ENCODE results near the gene TAOK2.

The TAOK2 gene

DNA sequence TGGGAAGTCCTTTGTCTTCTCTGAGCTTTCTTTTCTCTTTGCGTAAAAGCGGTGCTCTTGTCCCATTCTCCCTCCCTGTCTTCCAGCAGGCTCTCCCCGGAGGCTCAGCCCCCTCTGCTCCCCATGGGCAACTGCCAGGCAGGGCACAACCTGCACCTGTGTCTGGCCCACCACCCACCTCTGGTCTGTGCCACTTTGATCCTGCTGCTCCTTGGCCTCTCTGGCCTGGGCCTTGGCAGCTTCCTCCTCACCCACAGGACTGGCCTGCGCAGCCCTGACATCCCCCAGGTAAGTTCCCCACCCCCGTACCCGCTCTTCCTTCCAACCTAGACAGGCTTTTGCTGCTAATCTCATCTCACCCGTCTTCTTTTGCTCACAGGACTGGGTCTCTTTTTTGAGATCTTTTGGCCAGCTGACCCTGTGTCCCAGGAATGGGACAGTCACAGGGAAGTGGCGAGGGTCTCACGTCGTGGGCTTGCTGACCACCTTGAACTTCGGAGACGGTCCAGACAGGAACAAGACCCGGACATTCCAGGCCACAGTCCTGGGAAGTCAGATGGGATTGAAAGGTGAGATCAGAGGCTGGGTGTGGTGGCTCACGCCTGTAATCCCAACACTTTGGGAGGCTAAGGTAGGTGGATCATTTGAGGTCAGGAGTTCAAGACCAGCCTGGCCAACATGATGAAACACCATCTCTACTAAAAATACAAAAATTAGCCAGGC is 10.5 kb upstream of the TAOK2 start:
- no peak for DNase-seq

DNA sequence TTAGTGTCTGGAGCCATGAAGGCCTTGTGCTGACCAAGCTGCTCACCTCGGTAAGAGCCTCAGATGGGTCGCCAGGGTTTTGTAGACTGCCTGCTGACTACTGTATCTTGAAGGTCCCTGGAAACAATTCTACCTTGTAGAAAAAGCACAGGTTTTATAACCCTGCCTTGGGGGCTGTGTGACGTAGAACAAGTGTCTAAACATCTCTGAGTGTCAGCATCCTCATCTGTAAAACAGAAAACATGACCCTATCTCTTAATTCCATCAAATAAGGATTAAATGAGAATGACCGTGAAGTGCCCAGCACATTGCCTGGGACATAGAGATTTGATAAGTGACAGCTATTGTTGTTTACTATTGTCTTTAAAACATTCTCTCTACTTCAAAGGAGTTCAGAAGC is 5.5 kb upstream of the TAOK2 start:
- no peak for DNase-seq

DNA sequence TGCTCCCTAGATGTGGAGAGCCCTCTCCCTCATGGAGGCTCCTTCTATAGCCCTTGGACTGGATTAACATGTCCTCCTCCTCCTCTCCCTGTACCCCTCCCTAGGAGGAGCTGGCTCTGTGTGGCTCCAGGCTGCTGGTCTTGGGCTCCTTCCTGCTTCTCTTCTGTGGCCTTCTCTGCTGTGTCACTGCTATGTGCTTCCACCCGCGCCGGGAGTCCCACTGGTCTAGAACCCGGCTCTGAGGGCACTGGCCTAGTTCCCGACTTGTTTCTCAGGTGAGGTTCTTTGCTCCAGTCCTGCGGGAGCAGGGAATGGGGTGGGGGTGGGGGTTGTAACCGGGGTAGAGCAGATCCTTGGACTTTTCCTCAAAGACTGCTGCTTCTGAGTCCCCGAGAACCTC is 2.4 kb upstream of the TAOK2 start:
- DNase-seq: no peak

DNA sequence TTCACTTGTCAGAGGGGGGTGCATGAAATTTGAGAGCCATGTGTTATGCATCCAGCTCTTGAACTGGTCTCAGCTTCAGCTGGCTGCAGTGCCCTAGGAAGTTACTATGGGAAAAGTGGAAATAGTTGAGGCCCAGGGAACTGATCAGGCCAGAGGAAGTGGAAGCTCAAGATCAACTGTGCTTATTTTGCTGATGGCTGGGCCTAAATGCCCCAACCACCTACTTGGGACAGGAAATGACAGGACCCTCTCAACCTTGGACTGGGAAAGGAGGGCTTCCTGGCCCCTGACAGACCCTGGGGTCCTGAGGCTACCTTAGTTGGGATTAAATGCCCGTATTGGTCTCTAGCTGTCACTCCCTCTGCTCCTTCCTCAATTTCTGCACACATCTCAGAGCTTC is 1.2 kb upstream of the TAOK2 start:
- DNase-seq: no peak

DNA sequence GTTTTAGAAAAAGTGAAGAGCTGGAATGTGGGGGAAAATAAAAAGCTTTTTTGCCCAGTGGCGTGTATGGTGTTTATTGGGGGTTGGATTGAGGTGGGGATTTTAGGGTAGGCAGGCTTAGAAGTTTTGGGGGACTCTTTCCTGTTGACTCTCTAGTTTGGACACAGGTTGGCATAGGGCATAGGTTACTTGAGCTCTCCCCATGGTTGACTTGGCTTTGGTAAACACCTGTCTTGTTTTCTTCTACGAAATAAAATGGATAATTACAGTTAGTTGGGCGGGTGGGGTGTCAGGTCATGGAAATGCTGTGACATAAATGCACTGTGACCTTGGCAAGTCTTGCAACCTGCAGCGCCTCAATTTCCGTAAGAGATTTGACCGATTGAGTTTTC is 680 bp upstream of the TAOK2 start:
- no peak for DNase-seq

DNA sequence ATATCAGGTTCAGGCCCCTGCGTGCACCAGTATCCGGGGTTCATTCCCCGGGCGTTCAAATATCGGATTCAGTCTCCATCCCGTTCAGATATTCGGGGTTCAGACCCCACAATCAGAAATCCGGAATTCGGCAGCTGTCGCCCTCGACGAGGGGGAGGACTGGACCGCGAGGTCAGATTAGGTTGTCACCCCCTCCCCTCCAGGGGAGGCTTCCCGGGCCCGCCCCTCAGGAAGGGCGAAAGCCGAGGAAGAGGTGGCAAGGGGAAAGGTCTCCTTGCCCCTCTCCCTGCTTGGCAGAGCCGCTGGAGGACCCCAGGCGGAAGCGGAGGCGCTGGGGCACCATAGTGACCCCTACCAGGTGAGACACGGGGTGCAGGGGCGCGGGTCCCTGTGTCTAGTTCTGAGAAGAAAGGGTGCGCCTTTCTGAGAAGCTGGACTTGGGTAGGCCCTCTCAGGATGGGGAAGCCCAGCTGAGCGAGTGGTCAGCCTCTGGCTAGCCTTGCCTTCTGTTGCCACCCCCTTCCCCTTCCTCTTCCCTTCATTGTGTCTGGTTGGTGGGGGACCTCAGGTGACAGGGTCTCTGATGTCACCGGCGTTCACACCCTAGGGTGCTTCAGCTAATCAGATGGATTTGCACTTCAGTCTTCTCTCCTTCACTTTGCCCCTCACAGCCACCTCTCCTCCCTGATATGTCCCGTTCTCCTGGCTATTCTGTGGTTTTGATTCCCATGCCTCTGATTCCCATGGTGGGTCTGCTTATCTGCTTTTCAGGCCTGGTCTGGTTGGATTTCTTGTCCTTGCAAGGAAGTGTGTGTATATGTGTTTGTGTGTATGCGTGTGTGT is 844 bp downstream of the TAOK2 start:
- DNase-seq: no peak

DNA sequence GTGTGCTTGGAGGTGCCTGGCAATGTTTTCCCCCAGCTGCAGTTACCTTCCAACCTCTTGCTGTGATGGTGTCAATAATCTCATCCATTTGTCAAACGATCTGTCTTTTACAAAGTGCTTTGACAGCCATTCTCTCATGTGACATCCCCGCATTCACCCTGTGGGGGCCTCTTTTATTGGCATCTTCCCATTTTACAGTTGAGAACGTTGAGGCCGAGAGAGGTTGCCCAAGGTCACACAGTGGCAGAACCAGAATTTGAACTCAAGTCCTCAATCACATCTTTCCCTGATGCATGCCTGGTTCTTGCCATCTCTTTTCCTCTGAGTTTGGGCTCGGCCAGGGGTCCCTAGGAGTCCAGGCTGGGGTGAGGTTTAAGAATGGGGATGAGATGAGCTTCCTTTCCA is 1.5 kb downstream of the TAOK2 start:
- no peak for DNase-seq

DNA sequence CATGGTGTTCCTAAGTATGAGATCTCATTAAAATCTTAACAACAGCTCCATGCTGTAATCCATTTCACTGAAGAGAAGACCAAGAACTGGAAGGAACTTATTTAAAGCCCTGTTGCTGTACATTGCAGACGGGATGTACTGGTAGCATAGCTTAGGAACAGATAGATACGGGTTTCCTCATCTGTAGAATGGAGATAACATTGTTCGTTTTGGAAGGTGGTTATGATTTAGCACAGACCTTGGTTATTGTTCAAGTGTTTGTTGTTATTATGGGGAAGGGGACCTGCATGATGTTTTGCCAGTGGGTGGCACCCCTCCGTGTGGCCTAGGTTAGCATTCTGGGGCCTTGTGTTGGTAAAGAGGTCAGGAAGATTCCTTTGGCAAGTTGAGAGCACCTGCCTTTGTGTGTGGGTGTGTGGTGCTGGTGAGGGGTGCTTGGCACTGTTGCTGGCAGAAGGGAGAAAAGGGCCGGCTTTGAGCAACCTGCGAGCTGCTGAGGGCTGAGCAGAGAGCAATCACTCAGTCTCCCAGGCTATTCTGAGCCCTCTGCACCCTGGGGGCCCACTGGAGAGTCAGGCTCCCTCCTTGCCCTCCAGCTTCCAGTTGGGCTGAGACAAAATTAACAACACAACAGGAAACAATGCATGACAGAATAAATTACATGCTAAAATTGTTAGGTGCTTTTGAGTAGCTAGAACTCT is 2.3 kb downstream of the TAOK2 start:
- no peak for DNase-seq

DNA sequence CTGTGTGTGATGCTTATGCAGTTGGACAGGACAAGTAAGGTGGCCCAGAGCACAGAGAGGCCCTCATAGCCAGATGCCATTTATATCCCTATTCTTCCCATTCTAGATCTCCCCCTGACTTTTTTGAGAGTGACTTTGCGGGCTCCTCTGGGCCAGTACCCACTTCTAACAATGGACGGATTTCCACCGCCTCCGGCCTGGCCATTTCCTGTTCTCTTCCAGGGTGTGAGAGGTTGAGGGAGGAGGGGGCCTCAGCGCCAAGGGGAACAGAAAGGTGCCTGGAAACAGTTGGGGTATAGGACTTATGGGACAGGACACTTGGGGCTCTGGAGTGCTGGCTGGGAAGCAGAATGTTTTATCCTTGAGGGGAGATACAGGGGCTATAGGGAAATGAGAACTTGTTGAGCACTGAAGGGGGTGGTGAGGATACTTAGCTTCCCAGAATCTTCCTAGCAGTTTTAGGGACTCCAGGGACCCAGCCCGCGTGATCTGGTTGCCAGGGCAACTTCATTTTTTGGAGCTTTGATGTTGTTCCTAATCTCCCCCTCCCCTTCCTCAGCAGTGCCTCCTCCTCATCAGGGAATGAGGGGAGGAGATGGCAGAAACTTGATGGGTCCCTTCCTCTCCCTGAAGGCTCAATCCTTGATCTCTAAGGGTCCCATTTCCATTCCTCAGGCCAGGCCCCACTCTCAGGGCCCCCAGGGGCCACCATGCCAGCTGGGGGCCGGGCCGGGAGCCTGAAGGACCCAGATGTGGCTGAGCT is 3.6 kb downstream of the TAOK2 start:
- no peak for DNase-seq

DNA sequence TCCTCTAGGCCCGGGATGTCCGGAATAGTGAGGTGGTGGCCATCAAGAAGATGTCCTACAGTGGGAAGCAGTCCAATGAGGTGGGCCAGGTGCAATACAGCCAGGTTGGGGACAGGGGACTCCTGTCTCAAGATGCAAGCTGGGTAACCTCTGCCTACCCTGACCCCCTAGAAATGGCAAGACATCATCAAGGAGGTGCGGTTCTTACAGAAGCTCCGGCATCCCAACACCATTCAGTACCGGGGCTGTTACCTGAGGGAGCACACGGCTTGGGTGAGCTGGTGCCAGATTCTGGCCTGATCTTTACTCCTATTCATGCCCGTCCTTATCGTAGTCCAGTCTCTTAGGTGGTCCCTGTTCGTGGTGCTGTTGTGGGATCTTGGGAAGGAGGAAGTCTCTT is 4.4 kb downstream of the TAOK2 start:
- DNase-seq: no peak

DNA sequence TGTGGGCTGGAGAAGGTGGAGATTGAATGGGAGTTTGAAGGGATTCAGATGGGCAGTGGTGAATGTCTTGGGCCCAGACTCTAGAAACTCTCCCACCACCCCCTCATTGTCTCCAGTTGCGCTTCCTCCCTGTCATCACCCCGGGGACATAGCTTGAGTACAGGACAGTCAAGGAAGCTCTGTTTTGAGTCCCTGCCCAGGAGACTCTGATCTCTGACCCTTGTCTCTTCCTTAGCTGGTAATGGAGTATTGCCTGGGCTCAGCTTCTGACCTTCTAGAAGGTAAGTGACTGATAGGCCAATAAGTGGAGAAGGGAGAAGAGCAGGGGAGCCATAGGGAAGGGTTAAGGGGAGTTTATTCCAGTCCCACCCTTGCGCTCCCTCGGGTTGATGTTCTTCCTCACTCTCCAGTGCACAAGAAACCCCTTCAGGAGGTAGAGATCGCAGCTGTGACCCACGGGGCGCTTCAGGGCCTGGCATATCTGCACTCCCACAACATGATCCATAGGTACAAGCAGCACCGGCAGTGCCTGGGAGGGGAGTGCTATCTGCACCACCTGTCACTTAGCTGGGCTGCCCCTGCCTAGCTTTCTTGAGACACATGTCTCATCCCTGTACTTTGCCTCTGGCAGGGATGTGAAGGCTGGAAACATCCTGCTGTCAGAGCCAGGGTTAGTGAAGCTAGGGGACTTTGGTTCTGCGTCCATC is 5.0 kb downstream of the TAOK2 start:
- no peak for DNase-seq

DNA sequence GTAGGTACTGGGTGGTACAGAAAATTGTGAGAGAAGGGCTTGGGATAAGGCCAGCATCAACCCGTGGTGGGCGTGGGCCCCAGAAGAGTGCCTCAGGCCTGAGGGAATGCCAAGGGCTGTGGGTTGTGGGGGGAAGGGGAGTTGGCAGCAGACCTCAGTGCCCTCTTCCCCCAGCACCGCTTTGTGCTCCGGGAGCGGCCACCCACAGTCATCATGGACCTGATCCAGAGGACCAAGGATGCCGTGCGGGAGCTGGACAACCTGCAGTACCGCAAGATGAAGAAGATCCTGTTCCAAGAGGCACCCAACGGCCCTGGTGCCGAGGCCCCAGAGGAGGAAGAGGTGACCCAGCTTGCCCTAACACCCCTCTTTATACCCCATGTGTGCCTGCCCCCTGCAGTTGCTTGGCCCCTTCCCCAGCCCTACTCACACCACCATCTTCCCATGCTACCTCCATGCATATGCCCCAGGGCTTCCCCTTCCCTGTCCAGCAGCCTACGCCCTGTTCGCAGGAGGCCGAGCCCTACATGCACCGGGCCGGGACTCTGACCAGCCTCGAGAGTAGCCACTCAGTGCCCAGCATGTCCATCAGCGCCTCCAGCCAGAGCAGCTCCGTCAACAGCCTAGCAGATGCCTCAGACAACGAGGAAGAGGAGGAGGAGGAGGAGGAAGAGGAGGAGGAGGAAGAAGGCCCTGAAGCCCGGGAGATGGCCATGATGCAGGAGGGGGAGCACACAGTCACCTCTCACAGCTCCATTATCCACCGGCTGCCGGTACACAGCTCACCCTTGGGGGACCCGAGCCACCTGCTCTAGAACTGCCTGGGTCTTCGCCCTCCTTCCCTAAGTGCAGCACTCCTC is 9.1 kb downstream of the TAOK2 start:
- no peak for DNase-seq

DNA sequence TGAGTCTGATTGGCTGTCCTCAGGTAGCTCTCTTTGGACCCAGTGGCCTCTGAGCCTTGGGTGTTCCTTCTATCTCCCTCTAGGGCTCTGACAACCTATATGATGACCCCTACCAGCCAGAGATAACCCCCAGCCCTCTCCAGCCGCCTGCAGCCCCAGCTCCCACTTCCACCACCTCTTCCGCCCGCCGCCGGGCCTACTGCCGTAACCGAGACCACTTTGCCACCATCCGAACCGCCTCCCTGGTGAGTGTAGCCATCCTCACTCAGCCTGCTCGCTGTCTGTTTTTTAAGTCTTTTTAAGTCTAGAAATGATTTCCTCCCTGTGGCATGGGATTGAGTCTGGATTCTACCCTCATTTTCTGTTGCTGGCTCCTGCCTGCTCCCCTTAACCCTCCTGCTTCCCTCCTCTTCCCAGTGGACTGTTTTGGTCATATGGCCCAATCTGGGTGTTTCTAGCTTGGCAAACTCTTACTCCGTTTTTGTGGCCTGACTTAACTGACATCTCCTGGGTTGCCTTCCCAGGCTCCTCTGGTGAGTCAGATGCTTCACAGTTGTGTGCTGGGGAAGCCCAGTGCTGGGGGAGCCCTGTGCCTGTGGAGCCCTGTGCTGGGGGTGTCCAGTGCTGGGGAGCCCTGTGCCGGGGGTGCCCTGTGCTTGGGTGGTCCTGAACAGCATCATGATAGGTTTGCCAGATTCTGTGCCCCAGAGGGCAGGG is 9.9 kb downstream of the TAOK2 start:
- DNase-seq: no peak

DNA sequence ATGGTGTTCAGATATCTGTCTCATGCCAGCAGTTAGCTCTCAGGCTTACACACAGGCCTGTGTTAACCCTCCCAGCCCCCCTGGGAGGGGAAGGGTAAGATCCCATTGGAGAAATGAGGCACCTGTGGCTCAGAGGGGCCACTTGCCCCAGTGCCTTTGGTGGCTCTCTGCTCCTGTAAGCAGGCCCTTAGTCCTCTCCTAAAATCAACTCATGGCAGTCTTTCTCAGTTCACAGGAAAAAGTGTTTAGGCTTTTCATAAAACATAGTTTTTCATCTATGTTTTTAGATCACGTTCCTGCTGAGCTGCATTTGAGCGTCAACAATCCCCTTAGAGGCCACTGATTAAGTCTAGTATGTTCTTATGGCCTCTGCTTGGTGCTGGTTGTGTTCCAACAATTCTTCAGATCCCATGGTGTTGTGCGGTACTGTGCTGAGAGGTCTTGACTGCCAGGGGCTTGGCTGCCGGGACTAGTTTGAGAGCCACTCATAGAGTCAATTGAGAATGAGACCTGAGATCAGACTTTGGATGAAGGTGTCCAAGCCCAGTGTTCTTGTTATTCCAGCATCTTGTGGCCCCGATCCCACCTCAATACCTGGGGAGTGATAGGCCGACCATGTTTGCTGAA is 10.6 kb downstream of the TAOK2 start:
- no peak for DNase-seq

DNA sequence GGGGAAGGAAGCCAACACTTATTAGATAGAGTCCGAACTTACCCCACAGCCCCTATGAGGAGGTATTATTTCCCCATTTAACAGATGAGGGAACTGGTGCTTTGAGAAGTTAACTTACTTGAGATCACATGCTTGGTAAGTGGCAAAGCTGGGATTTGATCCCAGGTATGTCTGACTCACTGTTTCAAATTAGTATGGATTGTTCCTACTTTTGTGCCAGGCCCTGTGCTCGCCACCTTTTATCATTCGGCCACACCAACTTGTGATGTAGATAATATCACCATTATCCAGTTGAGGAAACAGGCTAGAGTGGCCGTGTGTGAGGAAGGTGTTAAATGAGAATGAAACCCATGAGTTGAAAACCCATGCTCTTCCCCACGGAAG is 11.1 kb downstream of the TAOK2 start:
- no peak for DNase-seq

DNA sequence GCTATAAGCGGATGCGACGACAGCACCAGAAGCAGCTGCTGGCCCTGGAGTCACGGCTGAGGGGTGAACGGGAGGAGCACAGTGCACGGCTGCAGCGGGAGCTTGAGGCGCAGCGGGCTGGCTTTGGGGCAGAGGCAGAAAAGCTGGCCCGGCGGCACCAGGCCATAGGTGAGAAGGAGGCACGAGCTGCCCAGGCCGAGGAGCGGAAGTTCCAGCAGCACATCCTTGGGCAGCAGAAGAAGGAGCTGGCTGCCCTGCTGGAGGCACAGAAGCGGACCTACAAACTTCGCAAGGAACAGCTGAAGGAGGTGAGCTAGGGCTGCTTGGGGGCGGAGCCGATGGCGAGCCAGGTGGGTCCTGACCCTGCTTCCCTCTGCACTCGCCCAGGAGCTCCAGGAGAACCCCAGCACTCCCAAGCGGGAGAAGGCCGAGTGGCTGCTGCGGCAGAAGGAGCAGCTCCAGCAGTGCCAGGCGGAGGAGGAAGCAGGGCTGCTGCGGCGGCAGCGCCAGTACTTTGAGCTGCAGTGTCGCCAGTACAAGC is 11.7 kb downstream of the TAOK2 start:
- no peak for DNase-seq

DNA sequence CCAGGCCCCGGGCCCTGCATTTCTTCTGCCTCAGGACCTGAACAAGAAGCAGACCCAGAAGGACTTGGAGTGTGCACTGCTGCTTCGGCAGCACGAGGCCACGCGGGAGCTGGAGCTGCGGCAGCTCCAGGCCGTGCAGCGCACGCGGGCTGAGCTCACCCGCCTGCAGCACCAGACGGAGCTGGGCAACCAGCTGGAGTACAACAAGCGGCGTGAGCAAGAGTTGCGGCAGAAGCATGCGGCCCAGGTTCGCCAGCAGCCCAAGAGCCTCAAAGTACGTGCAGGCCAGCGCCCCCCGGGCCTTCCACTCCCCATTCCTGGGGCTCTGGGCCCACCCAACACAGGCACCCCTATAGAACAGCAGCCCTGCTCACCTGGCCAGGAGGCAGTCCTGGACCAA is 12.6 kb downstream of the TAOK2 start:
- DNase-seq: no peak

DNA sequence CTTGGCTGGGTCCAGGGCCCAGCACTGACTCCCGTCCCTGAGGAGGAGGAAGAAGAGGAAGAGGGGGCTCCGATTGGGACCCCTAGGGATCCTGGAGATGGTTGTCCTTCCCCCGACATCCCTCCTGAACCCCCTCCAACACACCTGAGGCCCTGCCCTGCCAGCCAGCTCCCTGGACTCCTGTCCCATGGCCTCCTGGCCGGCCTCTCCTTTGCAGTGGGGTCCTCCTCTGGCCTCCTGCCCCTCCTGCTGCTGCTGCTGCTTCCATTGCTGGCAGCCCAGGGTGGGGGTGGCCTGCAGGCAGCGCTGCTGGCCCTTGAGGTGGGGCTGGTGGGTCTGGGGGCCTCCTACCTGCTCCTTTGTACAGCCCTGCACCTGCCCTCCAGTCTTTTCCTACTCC is 13.3 kb downstream of the TAOK2 start:
- DNase-seq: no peak

DNA sequence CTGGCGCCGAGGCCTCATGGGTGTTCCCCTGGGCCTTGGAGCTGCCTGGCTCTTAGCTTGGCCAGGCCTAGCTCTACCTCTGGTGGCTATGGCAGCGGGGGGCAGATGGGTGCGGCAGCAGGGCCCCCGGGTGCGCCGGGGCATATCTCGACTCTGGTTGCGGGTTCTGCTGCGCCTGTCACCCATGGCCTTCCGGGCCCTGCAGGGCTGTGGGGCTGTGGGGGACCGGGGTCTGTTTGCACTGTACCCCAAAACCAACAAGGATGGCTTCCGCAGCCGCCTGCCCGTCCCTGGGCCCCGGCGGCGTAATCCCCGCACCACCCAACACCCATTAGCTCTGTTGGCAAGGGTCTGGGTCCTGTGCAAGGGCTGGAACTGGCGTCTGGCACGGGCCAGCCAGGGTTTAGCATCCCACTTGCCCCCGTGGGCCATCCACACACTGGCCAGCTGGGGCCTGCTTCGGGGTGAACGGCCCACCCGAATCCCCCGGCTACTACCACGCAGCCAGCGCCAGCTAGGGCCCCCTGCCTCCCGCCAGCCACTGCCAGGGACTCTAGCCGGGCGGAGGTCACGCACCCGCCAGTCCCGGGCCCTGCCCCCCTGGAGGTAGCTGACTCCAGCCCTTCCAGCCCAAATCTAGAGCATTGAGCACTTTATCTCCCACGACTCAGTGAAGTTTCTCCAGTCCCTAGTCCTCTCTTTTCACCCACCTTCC is 13.9 kb downstream of the TAOK2 start:
- no peak for DNase-seq
